NCI-H1417 (cell line): ENCODE measurements around the gene ELL2.
"Not testable (repeated sequence)": the region's sequence is repeated elsewhere in the genome, so short reads cannot be mapped to it uniquely, and the experiment has no call there.

Experiments used
- DNase-seq, 3 experiments: peaks; one replicate each; lab custom pipeline; 2025; lab: John Stamatoyannopoulos, UW

Gene ELL2

DNA sequence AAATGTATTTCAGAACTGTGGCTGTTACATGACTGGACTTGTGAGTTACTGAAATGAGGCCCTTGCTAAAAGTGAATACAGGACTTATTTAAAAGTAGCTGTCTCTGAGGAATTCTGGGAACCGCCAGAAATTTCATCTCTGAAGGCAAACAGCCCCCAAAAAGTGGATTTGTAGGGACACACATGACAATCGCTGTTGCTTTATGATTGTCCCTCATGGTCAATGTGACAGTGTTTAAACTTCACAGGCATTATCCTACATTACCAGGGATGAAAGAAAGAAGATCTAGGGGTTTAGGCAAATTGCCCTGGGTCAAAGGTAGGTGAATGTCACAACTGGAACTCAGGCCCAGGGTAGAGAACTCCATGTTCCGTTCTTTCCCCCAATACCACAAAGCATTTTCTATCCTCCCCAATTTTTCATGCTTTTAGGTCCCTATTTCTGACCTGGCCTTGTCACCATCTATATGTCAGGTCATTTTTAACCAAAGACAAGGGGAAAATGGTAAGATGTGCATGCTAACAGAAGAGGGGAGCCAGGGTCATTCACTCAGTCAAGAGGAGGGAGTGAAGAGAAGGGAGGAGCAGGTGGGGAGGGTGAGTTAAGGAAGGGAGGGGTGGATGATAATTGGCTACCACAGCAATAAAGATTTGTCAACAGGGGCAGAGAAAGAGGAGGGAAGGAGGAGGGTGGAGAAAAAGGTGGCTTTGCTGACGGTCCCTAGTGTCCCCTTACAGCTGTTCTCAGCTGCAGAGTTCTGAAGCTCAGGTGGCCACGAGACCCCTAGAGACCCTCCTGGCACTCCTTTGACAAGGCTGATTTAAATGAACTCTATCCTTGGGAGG lies 81.3 kb downstream of the ELL2 start:
- no peak for DNase-seq

DNA sequence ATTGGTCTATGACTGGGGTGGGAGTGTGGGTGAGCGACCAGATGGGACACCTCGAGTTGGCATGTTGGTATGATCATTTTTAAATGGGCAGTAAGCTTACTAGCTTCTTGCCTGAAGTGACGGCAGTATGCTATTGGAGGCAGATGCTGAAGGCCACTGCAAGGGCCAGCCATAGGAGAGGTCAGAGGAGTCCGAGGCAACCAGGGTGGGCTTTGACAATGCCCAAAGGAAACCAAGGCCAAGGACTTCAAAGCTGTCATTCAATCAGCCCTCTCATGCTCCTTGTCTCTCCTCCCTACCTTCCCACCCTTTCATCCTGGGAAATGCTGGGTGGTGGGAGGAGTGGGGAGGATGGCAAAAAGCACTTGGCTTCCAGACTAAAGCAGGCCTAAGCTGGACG lies 82.0 kb downstream of the ELL2 start:
- no peak for DNase-seq

DNA sequence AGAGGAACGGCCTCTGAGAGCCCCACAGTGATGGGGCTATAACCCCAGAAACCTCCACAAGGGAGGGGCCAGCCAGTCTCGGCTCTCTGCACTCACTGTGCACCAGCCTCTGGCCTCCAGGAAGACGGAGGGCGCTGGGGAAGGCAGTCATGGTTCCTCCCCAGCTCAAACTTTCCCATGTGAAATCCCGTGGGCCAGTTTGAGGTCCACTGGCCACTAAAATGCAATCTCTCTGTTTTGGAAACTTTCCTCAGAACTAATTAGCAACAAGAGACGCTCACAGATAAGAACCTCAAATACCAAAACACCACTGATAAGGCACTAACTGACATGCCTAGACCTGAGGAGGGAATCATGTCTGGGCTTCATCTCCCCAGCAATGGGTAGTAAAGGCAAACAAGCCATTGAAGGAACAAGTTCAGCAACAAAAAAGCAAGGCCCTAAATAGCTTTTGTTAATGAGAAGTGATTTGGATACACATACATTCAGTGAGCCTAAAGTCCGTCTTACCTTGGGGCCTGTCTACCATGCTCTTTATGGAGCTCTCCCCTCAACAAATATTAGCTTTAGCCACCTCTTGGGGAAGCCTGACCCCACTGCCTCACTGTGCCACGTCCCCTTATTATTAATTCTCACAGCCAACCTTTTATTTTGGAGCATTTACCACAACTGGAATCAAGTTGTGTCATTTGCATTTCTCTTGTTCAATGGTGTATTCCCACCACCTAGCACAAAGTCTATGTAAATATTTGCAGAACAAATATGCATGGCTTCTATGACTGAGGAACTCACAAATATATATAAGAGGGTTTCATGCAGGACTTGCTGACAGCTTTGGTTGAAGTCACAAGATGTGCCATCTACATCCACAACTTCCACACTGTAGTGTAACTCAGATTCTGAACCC lies 83.0 kb downstream of the ELL2 start:
- DNase-seq: peak in 2 of 3 experiments; percentile 9 to 36

GRCh38 chr5:95876782-95877181 lies 84.9 kb downstream of the ELL2 start:
- DNase-seq: no peak

- no peak for DNase-seq
These were observed 87.4 kb downstream of the ELL2 start for GRCh38 chr5:95874246-95874645.

DNA sequence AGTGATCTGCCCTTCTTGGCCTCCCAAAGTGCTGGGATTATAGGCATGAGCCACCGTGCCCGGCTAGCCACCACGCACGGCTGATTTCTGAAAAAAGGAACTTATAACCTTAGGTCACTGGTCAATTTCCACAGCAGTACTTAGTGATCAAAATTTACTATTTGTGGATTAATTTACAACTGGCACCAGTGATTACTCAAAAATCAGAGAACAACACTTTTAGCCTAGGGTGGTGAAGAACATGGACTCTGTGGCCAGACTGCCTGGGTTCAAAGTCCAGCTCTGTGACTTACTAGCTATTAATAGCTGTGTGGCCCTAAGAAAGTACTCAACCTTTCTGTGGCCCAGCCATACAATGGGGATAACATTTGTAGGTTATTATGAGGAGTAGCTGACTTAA lies 88.3 kb downstream of the ELL2 start:
- DNase-seq: no peak

DNA sequence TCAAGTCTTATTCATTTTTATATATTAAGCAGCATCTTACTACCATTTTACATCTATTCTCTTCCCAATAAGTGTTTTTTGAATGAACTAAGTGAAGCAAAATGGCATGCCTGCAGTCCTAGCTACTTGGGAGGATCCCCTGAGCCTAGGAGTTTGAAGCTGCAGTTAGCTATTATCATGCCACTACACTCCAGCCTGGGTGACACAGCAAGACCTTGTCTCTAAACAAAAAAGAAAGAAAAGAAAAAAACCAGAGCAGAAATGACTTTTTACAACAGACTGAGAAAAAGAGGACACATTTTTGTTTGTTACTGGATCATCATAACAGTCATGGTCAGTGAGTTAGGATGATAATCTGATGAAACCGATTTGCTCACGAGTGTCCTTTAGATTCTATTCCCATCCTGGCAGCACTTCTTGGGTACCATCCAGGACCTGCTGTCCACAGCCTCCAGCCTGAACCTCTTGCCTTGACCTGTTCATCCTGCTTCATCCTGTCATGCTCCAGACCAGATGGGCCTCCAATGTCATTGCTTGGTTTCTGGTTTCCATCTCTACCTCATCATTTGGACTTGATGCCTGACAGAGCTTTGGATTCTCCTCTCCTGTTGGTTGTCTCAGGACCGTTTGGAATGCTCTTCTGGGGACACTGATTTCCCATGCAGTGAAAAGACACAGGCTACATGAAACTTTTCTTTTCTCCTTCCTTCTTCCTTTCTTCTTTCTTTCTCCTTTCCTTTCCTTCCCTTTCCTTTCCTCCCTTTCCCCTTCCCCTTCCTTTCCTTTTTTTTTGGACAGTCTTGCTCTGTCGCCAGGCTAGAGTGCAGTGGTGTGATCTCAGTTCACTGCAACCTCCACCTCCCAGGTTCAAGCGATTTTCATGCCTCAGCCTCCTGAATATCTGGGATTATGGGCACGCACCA lies 89.0 kb downstream of the ELL2 start:
- no peak for DNase-seq

DNA sequence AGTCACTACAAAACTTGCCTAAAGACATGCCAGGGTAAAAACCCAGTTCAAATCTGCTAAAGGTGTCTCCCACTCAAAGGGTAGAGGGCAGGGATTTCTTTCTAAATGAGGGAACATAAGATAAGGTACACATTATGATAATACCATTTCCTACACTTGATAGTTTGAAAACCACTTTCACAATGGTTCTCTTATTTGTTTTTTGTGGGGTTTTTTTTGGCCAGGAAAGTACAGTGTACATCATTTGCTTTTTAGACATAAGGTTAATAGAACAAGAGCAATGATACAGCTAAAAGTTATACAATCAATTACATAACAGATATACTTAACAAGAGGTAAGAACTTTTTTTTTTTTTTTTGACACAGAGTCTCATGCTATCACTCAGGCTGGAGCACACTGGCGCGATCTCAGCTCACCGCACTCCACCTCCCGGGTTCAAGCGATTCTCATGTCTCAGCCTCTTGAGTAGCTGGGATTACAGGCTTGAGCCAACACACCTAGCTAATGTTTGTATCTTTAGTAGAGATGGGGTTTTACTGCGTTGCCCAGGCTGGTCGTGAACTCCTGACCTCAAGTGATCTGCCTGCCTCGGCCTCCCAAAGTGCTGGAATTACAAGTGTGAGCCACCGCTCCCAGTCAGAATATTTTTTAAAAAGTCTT lies 90.4 kb downstream of the ELL2 start:
- DNase-seq: no peak

GRCh38 chr5:95870105-95870672 lies 91.5 kb downstream of the ELL2 start:
- DNase-seq: no peak

GRCh38 chr5:95869173-95869855 lies 92.3 kb downstream of the ELL2 start:
- not testable (repeated sequence) for DNase-seq

GRCh38 chr5:95868136-95868535 lies 93.5 kb downstream of the ELL2 start:
- no peak for DNase-seq

DNA sequence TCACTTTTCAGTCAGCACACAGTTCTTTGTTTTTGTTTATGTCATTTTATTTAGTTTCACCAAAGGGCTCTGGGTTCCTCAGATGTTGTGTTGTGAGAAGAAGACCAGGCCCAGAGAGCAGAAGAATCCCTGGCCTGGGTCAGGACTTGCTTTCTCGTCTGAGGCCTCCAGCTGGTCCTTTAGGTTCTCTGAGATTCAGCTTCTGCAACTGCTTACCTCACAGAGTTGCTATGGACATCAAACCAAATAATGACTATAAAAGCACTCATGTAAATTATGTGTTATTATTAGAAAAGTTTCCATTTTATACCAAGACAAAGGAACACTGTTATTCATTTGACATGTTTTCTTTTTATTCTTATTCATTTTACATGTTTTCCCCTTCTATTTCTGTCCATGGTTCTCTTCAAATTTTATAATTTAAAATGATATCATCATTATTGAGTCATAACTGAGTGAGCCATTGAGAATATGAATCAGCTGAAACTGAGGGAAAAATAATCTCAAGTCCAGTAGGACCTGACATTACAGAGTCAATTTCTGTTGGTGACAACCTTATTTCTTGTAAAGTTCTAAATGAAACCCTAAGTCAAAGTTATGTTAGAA lies 95.1 kb downstream of the ELL2 start:
- DNase-seq: no peak

DNA sequence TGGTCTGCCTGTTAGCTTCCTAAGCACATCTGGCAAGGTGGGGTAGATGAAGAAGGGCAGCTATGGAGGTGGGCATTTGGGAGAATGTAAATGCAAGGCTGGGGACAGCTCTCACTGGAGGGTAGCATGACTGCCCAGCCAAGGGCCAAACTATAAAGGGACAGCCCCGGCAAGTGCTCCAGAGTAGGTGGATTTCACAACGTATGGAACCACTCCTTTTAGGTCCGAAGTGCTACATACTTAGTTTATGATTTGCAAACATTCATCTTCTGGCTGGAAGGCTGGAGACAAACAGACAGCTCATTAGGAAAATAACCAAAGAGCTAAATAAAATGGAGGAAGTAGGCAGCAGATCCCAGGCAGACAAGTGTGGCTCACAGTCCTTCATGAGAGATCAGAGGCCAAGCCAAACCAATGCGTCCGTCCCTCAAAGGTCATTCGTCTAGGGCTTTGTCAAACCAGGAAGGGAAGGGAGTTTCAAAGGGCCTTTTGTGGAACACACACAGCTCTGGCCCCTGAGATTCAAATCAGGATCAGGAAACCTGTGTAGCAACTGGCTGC lies 96.6 kb downstream of the ELL2 start:
- no peak for DNase-seq

- DNase-seq: no peak
These were observed 97.2 kb downstream of the ELL2 start for GRCh38 chr5:95864456-95864855.

DNA sequence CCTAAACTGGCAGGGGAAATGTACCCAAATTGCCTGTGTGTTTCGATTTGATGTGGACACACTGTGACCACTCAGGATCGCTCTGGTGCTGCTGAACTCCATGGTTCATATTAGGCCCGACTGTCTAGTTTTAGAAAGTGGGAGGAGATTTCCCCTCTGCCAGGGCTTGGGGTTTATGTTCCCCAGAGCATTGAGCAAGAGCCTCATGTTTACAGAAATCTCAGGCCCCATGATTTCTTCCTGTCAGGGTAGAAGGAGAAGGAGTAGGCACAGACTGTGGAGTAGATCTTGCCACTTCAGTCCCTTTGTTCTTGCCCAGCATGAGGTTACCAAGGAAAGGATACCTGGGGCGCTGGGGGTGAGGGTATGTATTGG lies 98.3 kb downstream of the ELL2 start:
- DNase-seq: peak in 1 of 3 experiments; percentile 3

GRCh38 chr5:95862671-95863382 lies 98.8 kb downstream of the ELL2 start:
- DNase-seq: peak in 2 of 3 experiments; percentile 8 to 42

DNA sequence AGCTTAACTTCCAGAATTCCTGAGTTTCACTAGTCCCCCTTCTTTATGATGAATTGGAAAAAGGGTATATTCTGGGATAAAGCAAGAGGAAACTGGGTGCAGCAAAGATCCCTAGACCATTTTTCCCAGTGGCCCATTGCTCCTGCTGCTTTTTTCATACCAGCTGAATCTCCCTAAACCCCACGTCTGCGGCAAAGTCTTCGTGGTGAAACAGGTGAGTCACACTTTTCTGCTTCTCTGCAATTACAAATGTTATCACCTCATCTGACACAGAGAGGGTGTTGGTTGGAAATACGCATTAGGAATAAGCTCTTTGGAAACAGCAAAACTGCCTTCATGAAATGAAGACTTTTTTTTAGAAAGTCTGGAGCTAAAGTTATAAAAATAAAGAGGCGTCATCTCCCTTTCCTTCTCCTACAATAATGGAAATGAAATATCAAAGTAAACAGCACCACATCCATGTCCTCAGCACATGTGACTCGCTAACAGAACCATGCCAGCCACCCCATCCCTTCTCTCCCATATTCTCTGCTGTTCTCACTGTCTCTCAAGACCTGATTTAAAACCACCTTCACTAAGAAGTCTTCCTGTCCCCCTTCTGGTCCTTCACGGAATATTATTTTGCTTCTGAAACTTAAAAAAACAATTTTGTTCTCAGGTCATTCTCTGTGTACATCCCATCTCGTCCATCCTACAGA lies 99.6 kb downstream of the ELL2 start:
- DNase-seq: no peak

DNA sequence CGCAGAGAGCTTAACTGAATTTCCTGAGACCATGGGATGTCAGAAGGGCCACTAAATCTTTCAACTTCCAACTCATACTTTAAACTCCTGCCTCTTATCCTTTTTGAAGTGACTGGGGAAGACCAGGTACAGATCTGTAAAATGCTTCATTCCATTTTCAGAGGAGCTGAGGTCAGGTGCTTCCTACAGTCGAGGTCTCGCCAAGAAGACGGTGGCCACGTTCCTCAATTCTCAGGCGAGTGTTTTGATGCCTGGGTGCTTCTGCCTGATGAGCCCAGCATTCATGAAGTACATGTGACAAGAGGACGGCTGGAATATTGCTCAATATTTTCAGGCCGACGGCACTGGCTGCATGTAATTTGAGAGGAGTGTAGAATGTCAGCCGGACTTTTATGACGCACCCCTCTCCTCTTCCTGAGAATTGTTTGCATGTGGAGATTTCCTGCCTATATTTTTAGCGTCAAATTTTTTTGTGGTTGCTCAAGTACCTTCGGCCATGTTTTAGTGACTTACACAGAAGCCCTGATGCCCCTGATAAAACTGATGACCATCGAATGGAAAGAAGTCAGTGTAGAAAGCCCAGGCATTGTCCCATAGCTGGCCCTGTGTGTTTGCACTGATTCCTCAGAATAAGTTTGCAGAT lies 100.3 kb downstream of the ELL2 start:
- DNase-seq: peak in 2 of 3 experiments; percentile 6 to 63
